ENCODE measurements around the gene RNF103.

Gene RNF103

DNA sequence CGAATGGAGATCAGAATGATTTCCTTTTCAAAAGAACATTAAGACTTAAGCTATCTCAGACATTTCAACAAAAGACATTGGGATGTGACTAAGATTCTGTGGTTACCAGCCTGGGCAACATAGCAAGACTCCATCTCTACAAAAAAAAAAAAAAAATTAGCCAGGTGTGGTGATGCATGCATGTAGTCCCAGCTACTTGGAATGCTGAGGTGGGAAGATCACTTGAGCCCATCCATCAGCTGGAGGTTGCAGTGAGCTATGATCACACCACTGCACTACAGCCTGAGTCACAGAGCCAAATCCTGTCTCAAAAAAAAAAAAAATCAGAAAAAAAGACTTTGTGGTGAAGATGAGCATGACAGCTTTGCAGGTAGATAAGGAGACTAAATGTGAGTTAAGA is 12.8 kb downstream of the RNF103 start:
- Histone ChIP-seq H2AFZ (no peak overlapping the region), H3K27ac (no peak overlapping the region), H3K4me3 (ENCODE audit: low read depth, low read length) (no peak overlapping the region), H3K36me3 (ENCODE audit: control insufficient read depth, insufficient read depth, low read length) (no peaks in the 10 kb centered on the region), H3K9ac (no peak overlapping the region), H3K79me2 (peaks cover 19% of the 10 kb centered on the region), H3K4me2 (ENCODE audit: low read length) (no peak overlapping the region), H3K9me3 (ENCODE audit: control insufficient read depth, low read length) (no peaks in the 10 kb centered on the region), H3K27me3 (ENCODE audit: control insufficient read depth, insufficient read depth, low read length) (no peaks in the 10 kb centered on the region), H3K4me1 (peaks cover 4% of the 10 kb centered on the region)
- TF ChIP-seq, protein P1, sequence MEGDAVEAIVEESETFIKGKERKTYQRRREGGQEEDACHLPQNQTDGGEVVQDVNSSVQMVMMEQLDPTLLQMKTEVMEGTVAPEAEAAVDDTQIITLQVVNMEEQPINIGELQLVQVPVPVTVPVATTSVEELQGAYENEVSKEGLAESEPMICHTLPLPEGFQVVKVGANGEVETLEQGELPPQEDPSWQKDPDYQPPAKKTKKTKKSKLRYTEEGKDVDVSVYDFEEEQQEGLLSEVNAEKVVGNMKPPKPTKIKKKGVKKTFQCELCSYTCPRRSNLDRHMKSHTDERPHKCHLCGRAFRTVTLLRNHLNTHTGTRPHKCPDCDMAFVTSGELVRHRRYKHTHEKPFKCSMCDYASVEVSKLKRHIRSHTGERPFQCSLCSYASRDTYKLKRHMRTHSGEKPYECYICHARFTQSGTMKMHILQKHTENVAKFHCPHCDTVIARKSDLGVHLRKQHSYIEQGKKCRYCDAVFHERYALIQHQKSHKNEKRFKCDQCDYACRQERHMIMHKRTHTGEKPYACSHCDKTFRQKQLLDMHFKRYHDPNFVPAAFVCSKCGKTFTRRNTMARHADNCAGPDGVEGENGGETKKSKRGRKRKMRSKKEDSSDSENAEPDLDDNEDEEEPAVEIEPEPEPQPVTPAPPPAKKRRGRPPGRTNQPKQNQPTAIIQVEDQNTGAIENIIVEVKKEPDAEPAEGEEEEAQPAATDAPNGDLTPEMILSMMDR (IDR thresholded peaks at IDR 0.05) = no peak

DNA sequence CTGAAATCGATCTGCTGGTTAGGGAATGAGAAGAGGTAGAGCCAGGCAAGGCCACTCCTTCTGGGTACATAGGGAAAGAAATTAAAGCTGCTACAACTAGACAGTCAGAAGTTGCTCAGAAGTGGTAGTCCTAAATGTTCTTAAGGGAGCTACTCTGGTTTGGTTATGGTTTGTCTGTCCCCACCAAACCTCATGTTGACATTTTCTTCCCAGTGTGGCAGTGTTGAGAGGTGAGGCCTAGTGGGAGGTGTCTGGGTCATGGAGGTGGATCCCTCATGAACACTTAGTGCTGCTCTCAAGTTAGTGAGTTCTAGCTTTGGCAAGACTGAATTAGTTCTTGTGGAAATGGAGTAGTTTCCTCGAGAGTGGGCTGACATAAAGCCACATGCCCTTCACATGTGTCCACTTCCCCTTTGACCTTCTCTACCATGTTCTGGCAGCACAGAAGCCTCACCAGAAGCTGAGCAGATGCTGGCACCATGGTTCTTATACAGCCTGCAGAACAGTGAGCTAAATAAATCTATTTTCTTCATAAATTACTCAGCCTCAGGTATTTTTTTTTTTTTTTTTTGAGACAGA is 14.7 kb downstream of the RNF103 start:
- Histone ChIP-seq H3K9ac (no peak overlapping the region), H3K27ac (no peak overlapping the region), H3K36me3 (ENCODE audit: control insufficient read depth, insufficient read depth, low read length) (no peaks in the 10 kb centered on the region), H3K4me1 (peaks cover 4% of the 10 kb centered on the region), H2AFZ (no peak overlapping the region), H3K9me3 (ENCODE audit: control insufficient read depth, low read length) (no peaks in the 10 kb centered on the region), H3K79me2 (peaks cover 6% of the 10 kb centered on the region), H3K4me3 (ENCODE audit: low read depth, low read length) (no peak overlapping the region), H3K27me3 (ENCODE audit: control insufficient read depth, insufficient read depth, low read length) (no peaks in the 10 kb centered on the region), H3K4me2 (ENCODE audit: low read length) (no peak overlapping the region)
- TF ChIP-seq, protein P1 (IDR thresholded peaks at IDR 0.05) = no peak

DNA sequence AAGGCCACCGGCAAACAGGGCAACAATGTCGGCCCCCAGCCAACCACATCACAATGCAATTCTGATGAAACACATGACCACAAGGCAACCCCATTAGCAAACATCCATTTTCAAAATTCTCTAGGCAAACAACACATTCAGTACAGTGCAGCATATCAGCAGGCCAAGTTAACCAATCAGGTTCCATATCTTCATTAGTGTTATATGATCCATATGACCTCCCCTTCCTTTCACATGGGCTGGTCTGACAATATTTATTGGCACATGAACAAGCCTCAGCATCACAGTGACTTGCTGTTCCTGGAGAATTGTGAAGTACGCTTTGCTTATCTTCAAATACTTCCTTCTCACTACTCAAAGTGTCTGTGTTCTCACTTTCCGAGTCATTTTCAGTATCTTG is 19.8 kb downstream of the RNF103 start:
- H2AFZ ChIP-seq = no peak overlapping the region
- H3K27me3 ChIP-seq (ENCODE audit: control insufficient read depth, insufficient read depth, low read length) = no peaks in the 10 kb centered on the region
- H3K4me3 ChIP-seq (ENCODE audit: low read depth, low read length) = no peak overlapping the region
- no peak overlapping the region for H3K9ac ChIP-seq
- no peaks in the 10 kb centered on the region for H3K36me3 ChIP-seq (ENCODE audit: control insufficient read depth, insufficient read depth, low read length)
- no peaks in the 10 kb centered on the region for H3K4me1 ChIP-seq
- TF ChIP-seq, protein P1 (IDR thresholded peaks at IDR 0.05) = no peak
- H3K27ac ChIP-seq = no peak overlapping the region
- H3K79me2 ChIP-seq = no peaks in the 10 kb centered on the region
- no peak overlapping the region for H3K4me2 ChIP-seq (ENCODE audit: low read length)
- H3K9me3 ChIP-seq (ENCODE audit: control insufficient read depth, low read length) = no peaks in the 10 kb centered on the region

DNA sequence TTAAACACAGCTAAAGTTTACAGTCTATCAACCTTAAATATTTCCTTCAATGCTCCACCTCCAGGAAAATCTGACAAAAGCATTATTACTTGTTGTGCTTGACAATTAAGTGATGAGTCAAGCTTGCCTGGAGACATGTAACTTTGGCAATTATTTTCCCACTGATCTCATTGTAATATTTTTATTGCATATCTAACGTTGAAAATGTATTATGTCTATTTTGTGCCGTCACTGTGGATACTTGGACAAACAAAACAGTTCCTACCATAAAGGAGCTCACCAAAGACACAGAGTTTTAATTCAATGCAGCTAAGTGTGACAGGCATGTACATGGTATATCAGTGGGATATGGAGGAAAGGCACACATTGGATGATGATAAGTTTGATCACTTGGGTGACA is 24.7 kb downstream of the RNF103 start:
- Histone ChIP-seq H3K9me3 (ENCODE audit: control insufficient read depth, low read length) (no peaks in the 10 kb centered on the region), H2AFZ (no peak overlapping the region), H3K4me1 (peaks cover 7% of the 10 kb centered on the region), H3K36me3 (ENCODE audit: control insufficient read depth, insufficient read depth, low read length) (no peaks in the 10 kb centered on the region), H3K79me2 (no peaks in the 10 kb centered on the region), H3K4me3 (ENCODE audit: low read depth, low read length) (no peak overlapping the region), H3K9ac (no peak overlapping the region), H3K4me2 (ENCODE audit: low read length) (no peak overlapping the region), H3K27me3 (ENCODE audit: control insufficient read depth, insufficient read depth, low read length) (no peaks in the 10 kb centered on the region), H3K27ac (no peak overlapping the region)
- TF ChIP-seq, protein P1 (IDR thresholded peaks at IDR 0.05) = no peak

DNA sequence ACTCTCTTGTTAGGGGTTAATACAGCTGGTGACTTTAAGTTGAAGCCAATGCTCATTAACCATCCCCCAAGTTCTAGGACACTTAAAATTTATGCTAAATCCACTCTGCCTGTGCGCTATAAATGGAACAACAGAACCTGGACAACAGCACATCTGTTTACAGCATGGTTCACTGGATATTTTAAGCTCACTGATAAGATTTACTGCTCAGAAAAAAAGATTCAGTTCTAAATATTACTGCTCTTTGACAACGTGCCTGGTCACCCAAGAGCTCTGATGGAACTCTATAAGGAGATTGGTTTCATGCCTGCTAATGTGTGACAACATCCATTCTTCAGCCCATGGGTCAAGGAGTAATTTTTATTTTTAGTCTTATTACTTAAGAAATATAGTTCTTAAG is 27.5 kb downstream of the RNF103 start:
- Histone ChIP-seq H3K9ac (no peak overlapping the region), H3K4me2 (ENCODE audit: low read length) (no peak overlapping the region), H2AFZ (no peak overlapping the region), H3K36me3 (ENCODE audit: control insufficient read depth, insufficient read depth, low read length) (no peaks in the 10 kb centered on the region), H3K27ac (no peak overlapping the region), H3K9me3 (ENCODE audit: control insufficient read depth, low read length) (no peaks in the 10 kb centered on the region), H3K27me3 (ENCODE audit: control insufficient read depth, insufficient read depth, low read length) (no peaks in the 10 kb centered on the region), H3K4me1 (peaks cover 12% of the 10 kb centered on the region), H3K79me2 (no peaks in the 10 kb centered on the region), H3K4me3 (ENCODE audit: low read depth, low read length) (no peak overlapping the region)
- TF ChIP-seq, protein P1 (IDR thresholded peaks at IDR 0.05) = no peak
